A673 (cell line): ENCODE data around the gene INVS. TPM values are rescaled to one million over a fixed set of nuclear protein-coding genes. Genes with fewer than 3 reads are reported as not detected.
"Not testable (repeated sequence)": the region's sequence is repeated elsewhere in the genome, so short reads cannot be mapped to it uniquely, and the experiment has no call there.

Experiments used
- BruUV-seq: library from RNA; stranded (reverse); fragments of 400-500 nt; replicated peaks from 2 replicates; lab custom pipeline; 2021; lab: Mats Ljungman, UMichigan
- CTCF ChIA-PET: fragments of 300-600 bp; sonication (Branson Sonifier 250); formaldehyde crosslinking; loops from one replicate; lab custom pipeline; 2022; ENCODE audit warnings: antibody characterized with exemption; lab: Charles Lee
- POLR2A ChIA-PET: fragments of 300-600 bp; sonication (Branson Sonifier 250); formaldehyde crosslinking; loops from one replicate; lab custom pipeline; 2022; ENCODE audit warnings: antibody characterized with exemption; ENCODE audit not compliant: low non-redundant PET; lab: Charles Lee
- DNase-seq: peaks from one replicate; pipeline ENCODE4 v3.0.0-alpha.2; 2015; ENCODE audit warnings: low spot score
- H3K27ac ChIP-seq: fragments of 200-600 bp; sonication (generic); 2 replicates; pipeline ENCODE4 v1.5.1; 2016; ENCODE audit warnings: mixed run types, low read depth, mild to moderate bottlenecking, mixed read lengths, antibody characterized with exemption, low read length; ENCODE audit not compliant: poor library complexity, severe bottlenecking
- H3K27me3 ChIP-seq: fragments of 200-600 bp; sonication (generic); replicated peaks from 2 replicates; pipeline ENCODE4 v1.6.1; 2017; ENCODE audit warnings: mixed run types, low read depth, mild to moderate bottlenecking, mixed read lengths, antibody characterized with exemption, low read length; ENCODE audit not compliant: insufficient read depth, poor library complexity
- H3K36me3 ChIP-seq: fragments of 200-600 bp; sonication (generic); 2 replicates; pipeline ENCODE4 v1.6.1; 2016; ENCODE audit warnings: mixed run types, mild to moderate bottlenecking, mixed read lengths, antibody characterized with exemption, low read length; ENCODE audit not compliant: insufficient read depth, poor library complexity, severe bottlenecking
- H3K4me1 ChIP-seq: fragments of 200-600 bp; sonication (generic); 2 replicates; pipeline ENCODE4 v1.6.1; 2017; ENCODE audit warnings: mixed run types, mild to moderate bottlenecking, mixed read lengths, antibody characterized with exemption, low read length; ENCODE audit not compliant: insufficient read depth, poor library complexity, severe bottlenecking
- H3K4me3 ChIP-seq: fragments of 200-600 bp; sonication (generic); 2 replicates; pipeline ENCODE4 v1.5.1; 2016; ENCODE audit warnings: low read depth, mixed run types, mild to moderate bottlenecking, mixed read lengths, low read length; ENCODE audit not compliant: poor library complexity, severe bottlenecking
- H3K9me3 ChIP-seq: fragments of 200-600 bp; sonication (generic); 2 replicates; pipeline ENCODE4 v1.6.1; 2016; ENCODE audit warnings: mixed run types, low read depth, mild to moderate bottlenecking, mixed read lengths, antibody characterized with exemption, low read length; ENCODE audit not compliant: poor library complexity, severe bottlenecking
- EZH2 ChIP-seq: fragments of 200-600 bp; sonication (generic); IDR thresholded peaks from 2 replicates; pipeline ENCODE4 v1.6.1; 2017; ENCODE audit warnings: borderline replicate concordance, low read depth, mild to moderate bottlenecking, mixed read lengths, antibody characterized with exemption, low read length; ENCODE audit not compliant: poor library complexity, severe bottlenecking
- intact Hi-C: fragments of 100-400 bp; cut with micrococcal nuclease; formaldehyde crosslinking; loops from one replicate; pipeline ENCODE4 v1.10.0; 2022; ENCODE audit not compliant: unreplicated experiment
- total RNA-seq: library from RNA; stranded (reverse); gene quantifications from 2 replicates; pipeline ENCODE4 v1.2.3, GENCODE V29; 2021
- TF ChIP-seq, protein P1 (sequence below): fragments of 300-800, 200-600 bp; sonication (generic); conservative IDR thresholded peaks from 2 replicates; pipeline ENCODE4 v1.5.1; 2017; ENCODE audit warnings: low read depth, mild to moderate bottlenecking, antibody characterized with exemption, low read length, moderate library complexity, mixed read lengths

Gene INVS
- total RNA-seq, 1 experiment from 2014 or later: 23.3 TPM

DNA sequence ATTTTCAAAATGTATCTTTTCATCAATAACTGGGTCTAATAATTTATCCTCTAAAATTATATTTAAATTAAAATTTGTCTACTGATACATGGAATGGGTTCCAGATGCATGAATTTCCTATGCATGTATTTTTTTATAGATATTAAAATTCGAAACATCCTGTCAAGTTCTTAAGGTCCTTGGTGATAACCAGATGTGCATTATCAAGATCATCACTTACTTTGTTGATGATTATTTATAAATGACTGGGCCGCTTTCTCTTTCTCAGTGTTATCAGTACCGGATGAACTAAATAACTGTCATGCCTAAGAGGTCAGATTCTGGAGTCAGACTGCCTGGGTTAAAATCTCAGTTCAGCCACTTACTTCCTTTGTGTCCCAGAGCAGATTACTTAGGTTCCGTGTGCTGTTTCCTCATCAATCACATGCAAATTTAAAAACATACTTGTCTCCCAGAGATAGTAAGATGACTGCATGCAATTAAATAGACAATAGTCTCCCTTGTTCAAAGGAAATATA is 129.4 kb downstream of the INVS start:
- Histone ChIP-seq H3K27ac (no peak overlapping the region), H3K36me3 (peaks cover 4% of the 10 kb centered on the region), H3K9me3 (no peaks in the 10 kb centered on the region), H3K27me3 (no peaks in the 10 kb centered on the region), H3K4me1 (no peaks in the 10 kb centered on the region), H3K4me3 (no peak overlapping the region)
- no peak for DNase-seq
- intact Hi-C loops: no loop called here
- CTCF ChIA-PET: no interaction called here
- no TSS peak for BruUV-seq
- TF ChIP-seq EZH2: no peak
- TF ChIP-seq, protein P1, sequence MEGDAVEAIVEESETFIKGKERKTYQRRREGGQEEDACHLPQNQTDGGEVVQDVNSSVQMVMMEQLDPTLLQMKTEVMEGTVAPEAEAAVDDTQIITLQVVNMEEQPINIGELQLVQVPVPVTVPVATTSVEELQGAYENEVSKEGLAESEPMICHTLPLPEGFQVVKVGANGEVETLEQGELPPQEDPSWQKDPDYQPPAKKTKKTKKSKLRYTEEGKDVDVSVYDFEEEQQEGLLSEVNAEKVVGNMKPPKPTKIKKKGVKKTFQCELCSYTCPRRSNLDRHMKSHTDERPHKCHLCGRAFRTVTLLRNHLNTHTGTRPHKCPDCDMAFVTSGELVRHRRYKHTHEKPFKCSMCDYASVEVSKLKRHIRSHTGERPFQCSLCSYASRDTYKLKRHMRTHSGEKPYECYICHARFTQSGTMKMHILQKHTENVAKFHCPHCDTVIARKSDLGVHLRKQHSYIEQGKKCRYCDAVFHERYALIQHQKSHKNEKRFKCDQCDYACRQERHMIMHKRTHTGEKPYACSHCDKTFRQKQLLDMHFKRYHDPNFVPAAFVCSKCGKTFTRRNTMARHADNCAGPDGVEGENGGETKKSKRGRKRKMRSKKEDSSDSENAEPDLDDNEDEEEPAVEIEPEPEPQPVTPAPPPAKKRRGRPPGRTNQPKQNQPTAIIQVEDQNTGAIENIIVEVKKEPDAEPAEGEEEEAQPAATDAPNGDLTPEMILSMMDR: no peak
- POLR2A ChIA-PET: no interaction called here

DNA sequence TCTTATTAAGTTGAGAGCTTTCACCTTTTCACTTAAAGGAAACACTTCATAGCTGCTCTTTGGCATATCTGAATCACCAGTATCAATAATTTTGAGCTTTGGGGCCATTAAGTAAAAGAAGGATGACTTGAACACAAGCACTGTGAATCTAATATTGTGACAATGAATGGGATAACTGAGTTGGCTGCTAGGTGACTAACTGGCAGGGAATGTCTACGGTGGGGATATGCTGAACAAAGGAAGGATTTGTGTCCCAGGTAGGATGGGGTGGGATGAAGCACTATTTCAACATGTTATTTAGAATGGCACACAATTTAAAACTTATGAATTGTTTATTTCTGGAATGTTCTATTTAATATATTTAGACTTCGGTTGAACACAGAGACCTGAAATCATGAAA is 130.1 kb downstream of the INVS start:
- Histone ChIP-seq H3K9me3 (no peaks in the 10 kb centered on the region), H3K27me3 (no peaks in the 10 kb centered on the region), H3K4me3 (no peak overlapping the region), H3K36me3 (peaks cover 4% of the 10 kb centered on the region), H3K27ac (no peak overlapping the region), H3K4me1 (no peaks in the 10 kb centered on the region)
- no peak for DNase-seq
- intact Hi-C loops: no loop called here
- BruUV-seq: no TSS peak
- TF ChIP-seq EZH2: no peak
- ChIA-PET CTCF (no interaction called here), POLR2A (no interaction called here)

DNA sequence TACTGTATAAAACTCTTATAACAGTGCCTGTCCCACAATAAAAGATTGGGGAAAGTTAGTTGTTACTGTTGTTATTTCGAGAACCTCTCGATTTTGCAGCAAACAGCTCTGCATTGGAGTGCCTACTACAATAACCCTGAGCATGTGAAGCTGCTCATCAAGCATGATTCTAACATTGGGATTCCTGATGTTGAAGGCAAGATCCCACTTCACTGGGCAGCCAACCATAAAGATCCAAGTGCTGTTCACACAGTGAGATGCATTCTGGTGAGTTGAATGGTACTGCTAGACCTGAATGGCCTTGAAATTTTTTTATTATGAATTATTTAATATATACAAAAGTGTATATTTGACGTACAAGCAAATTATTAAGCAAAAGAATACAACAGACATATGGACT is 130.5 kb downstream of the INVS start:
- POLR2A ChIA-PET: no interaction called here

DNA sequence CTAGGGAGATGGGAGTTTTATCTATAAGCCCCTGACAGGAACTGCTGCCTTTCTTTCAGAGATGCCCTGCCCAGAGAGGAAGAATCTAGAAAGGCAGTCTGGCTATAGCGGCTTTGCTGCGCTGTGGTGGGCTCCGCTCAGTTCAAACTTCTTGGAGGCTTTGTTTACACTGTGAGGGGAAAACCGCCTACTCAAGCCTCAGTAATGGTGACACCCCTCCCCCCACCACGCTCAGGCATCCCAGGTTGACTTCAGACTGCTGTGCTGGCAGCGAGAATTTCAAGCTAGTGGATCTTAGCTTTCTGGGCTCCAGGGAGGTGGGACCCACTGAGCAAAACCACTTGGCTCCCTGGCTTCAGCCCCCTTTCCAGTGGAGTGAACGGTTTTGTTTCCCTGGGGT is 137.9 kb downstream of the INVS start:
- H3K4me1 ChIP-seq, POLR2A ChIA-PET, CTCF ChIA-PET, H3K27ac ChIP-seq, H3K36me3 ChIP-seq, BruUV-seq, intact Hi-C loops, H3K9me3 ChIP-seq, DNase-seq, H3K27me3 ChIP-seq, H3K4me3 ChIP-seq: not testable (repeated sequence)

More for the DNA sequence above, 130.5 kb downstream of the INVS start:
- no peak overlapping the region for H3K27ac ChIP-seq
- peaks cover 4% of the 10 kb centered on the region for H3K36me3 ChIP-seq
- intact Hi-C loops: no loop called here
- H3K27me3 ChIP-seq: no peaks in the 10 kb centered on the region
- CTCF ChIA-PET: no interaction called here
- TF ChIP-seq, protein P1: no peak
- no peak for TF ChIP-seq EZH2
- H3K4me1 ChIP-seq: no peaks in the 10 kb centered on the region
- DNase-seq: no peak
- no TSS peak for BruUV-seq
- no peak overlapping the region for H3K4me3 ChIP-seq
- no peaks in the 10 kb centered on the region for H3K9me3 ChIP-seq
